NCI-H1417 (cell line): Measurements from ENCODE around the gene ATP13A2.
A peak's percentile ranks its signal among the peaks of the same experiment; 100 is the strongest.
"Not testable (repeated sequence)": the region's sequence is repeated elsewhere in the genome, so short reads cannot be mapped to it uniquely, and the experiment has no call there.

ENCODE experiments used
- DNase-seq, 3 experiments: peaks; one replicate each; lab custom pipeline; 2025; lab: John Stamatoyannopoulos, UW

Gene ATP13A2

DNA sequence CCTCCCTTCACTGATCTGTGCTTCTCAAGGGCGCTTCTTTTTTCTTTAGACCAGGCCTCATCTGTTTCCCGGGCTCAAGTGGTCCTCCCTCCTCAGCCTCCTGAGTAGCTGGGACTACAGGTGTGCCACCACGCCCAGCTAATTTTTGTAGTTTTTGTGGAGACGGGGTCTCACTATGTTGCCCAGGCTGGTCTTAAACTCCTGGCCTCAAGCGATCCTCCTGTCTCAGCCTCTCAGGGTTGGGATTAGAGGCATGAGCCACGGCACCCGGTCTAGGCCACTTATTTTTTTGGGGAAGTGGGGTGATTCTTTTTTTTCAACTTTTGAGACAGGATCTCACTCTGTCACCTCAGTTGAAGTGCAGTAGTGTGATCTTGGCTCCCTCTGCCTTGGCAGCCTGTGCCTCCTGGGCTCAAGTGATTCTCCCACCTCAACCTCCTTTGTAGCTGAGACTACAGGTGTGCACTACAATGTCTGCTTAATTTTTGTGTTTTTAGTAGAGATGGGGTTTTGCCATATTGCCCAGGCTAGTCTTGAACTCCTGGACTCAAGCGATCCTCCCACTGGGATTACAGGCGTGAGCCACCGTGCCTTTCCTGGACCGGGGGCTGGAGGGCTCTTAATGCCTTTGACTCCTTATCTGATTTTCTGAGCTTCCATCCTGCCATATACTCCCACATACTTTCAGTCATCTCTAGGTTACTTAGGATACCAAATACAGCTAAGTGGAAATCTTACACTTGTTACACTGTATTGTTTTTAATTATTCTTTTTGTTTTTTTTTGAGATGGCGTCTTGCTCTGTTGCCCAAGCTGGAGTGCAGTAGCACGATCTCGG is 50.2 kb downstream of the ATP13A2 start:
- DNase-seq = no peak

- peak; percentile 82 to 92 (median 87) for DNase-seq
Measured at GRCh38 chr1:16960560-16961296, 51.0 kb downstream of the ATP13A2 start.

DNA sequence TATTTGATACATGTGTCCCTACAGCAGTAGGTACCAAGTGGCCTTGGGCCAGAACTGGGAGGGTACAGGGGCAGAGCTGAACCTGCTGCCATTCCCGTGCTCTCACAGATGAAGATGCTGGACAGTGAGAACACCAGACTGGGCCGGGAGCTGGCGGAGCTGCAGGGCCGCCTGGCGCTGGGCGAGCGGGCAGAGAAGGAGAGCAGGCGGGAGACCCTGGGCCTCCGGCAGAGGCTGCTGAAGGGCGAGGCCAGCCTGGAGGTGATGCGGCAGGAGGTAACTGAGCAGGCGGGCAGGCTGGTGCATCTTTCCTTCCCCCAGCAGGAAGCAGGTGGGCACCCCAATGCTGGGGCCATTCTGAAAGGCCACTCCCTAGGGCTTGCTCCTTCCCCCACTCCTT is 53.3 kb downstream of the ATP13A2 start:
- no peak for DNase-seq

- no peak for DNase-seq
Measured at GRCh38 chr1:16957731-16958130, 54.0 kb downstream of the ATP13A2 start.

GRCh38 chr1:16956775-16957174 is 55.0 kb downstream of the ATP13A2 start:
- no peak for DNase-seq

DNA sequence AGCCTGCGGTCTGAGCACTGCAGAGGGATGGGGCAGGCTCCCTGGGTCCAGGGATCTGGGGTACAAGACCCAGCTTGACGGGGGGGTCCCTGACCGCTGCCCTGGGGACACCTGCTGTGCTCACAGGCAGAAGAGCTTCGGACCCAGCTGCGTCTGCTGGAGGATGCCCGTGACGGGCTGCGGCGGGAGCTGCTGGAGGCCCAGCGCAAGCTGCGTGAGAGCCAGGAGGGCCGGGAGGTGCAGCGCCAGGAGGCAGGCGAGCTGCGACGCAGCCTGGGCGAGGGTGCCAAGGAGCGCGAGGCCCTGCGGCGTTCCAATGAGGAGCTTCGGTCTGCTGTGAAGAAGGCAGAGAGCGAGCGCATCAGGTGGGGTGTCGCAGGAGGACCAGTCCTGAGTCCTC is 56.5 kb downstream of the ATP13A2 start:
- DNase-seq = no peak

- DNase-seq = no peak
Measured at GRCh38 chr1:16954579-16954978, 57.1 kb downstream of the ATP13A2 start.

GRCh38 chr1:16952376-16952775 is 59.4 kb downstream of the ATP13A2 start:
- not testable (repeated sequence) for DNase-seq

DNA sequence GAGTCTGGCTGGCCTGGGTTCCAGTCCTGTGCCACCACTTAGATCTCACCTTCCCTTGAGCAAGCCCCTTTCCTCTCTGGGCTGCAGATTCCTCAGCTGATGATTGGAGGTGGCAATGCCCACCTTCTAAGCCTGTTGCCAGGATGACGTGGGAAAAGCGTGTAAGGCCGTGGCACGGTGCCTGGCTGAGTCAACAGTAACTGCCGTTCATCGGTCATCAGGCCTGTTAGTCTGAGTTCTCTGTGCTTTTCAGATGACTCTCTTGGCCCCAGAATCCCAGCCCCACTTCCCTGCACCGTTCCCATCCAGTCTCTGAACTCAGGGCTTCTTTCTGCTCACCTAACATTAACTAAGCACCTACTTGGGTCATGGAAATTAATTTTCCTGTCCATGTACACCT is 62.7 kb downstream of the ATP13A2 start:
- DNase-seq = not testable (repeated sequence)

- peak in 1 of 3 experiments; percentile 91 for DNase-seq
Measured at GRCh38 chr1:16948282-16948891, 63.3 kb downstream of the ATP13A2 start.

GRCh38 chr1:16946646-16947045 is 65.1 kb downstream of the ATP13A2 start:
- DNase-seq = no peak

DNA sequence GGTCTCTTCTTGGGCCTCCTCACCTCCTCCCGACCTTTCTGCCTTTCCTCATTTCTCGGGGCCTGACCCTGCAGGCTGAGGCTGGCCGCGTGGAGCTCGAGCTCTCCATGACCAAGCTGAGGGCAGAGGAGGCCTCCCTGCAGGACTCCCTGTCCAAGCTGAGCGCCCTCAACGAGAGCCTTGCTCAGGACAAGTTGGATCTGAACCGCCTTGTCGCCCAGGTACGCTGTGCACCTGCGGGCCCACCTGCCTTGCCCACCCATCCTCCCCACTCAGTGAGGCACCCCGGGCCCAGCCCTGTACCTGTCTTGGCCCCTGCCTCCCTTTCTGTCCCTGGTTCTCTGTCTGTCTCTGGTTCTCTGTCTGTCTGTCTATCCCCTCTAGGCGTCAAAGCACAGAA is 65.5 kb downstream of the ATP13A2 start:
- not testable (repeated sequence) for DNase-seq

- not testable (repeated sequence) for DNase-seq
Measured at GRCh38 chr1:16945512-16945911, 66.2 kb downstream of the ATP13A2 start.

- no peak for DNase-seq
Measured at GRCh38 chr1:16944038-16944437, 67.7 kb downstream of the ATP13A2 start.

DNA sequence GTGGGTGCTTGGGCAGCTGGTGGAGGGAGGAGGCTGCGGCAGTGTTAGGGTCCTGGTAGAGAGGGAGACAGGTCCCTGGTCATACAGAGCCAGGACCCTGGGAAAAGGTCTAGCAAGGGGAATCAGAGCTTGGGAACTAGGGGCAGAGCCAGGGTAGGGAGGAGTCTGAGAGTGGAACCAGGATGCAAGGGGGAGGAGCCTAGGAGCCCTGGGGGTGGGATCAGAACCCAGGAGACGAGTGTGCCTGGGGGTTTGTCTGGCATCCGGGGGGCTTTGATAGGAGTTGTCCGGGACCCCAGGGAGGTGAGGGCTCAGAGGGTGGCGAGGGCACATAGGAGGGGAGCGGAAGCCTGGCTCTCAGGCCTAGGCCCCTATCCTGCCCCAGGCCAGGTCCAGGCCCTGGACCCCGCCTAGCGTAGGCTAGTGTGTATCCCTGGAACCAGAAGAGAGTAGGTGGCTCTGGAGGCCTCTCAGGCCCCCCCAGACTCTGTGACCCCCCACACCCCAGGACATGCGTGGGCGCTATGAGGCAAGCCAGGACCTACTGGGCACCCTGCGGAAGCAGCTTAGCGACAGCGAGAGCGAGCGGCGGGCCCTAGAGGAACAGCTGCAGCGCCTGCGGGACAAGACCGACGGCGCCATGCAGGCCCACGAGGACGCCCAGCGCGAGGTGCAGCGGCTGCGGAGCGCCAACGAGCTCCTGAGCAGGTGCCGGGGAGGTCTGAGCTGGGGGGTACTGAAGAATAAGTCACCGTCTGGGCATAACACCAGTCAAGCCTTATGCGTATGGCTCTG is 72.1 kb downstream of the ATP13A2 start:
- DNase-seq = not testable (repeated sequence)

DNA sequence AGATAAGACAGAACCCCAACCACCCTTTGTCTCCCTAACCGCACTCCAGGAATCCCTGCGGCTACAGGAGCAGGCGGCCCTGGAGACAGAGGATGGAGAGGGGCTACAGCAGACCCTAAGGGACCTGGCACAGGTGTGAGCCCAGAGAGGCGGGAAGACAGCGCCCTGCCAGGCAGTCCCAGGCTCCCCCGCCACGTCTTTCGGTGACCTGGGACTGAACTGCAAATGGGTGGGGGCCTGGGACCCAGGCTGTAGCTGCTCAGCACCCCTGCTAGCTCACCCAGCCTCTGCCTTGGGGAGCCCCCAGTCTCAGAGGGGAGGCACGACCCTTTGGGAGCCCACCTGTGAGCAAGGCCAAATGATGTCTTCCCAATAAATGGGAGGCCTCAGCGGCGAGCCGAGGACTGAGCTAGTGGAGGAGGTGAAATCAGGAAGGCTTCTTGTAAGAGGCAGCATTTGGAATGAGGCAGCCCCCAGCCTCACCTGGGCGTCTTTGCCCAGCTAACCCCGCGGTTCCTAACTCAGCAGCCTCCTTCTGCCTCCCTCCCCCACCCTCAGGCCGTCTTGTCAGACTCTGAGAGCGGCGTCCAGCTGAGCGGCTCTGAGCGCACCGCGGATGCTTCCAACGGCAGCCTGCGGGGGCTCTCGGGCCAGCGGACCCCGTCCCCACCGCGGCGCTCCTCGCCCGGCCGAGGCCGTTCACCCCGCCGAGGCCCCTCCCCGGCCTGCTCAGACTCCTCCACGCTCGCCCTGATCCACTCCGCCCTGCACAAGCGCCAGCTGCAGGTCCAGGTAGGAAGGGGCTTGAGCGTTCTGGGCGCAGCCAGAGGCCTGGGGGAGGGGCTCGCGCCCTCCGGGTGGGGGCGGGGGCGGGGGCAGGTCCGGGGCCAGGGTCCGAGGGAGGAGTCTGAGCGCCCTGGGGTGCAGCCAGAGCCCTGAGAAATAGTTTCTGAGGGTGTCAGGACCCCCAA is 73.1 kb downstream of the ATP13A2 start:
- DNase-seq = no peak

DNA sequence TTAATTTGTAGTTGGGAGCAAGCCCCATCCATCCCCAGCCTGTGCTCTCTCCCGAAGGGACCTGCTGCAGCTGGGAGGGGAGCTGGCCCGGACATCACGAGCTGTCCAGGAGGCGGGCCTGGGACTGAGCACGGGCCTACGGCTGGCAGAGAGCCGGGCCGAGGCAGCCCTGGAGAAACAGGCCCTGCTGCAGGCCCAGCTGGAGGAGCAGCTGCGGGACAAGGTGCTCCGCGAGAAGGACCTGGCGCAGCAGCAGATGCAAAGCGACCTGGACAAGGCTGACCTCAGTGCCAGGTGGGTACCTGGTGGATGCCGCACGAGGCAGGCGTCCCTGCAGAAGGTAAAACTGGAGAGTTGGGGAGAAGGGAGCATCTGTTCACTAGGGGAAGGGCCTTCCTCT is 75.1 kb downstream of the ATP13A2 start:
- DNase-seq = not testable (repeated sequence)
